ENCODE data around the gene C11orf54.
A peak's percentile ranks its signal among the peaks of the same experiment; 100 is the strongest.
"Not testable (repeated sequence)": the region's sequence is repeated elsewhere in the genome, so short reads cannot be mapped to it uniquely, and the experiment has no call there.

Gene C11orf54

DNA sequence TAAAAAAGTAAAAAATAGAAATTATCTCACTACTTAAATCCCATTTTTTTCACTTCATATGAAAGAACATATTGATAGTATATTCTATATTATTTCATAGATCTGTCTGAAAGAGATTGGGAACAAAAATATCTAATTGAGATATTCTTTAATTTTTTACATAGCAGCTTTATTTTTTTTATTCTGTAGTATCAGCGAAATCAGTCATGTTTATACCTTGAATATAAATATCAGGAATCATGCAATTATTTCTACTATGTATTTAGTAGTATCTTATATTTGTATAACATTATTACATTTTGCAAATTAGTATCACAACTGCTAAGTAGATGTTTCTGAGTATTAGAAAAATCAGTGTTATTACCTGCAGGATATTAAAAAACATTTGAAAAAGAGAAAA, 20.4 kb downstream of the C11orf54 start:
- H3K4me3 ChIP-seq (ENCODE audit: low read depth, low read length): no peak overlapping the region

DNA sequence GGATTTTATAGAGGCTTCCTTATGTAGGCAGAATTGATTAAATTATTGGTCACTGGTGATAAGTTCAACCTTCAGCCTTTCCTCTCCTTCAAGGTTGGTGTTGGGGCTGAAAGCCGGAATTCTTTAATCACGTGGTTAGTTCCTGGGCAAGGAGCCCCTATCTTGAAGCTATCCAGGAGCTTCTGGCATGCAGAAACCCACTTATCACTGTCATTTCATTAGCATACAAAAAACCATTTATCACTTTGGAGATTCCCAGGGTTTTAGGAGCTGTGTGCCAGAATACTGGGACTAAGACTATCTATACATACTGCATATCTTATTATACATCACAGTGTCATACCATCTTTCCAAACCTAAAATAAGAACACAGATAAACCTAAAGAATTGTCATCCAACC, 24.1 kb downstream of the C11orf54 start:
- no peak overlapping the region for H3K4me3 ChIP-seq (ENCODE audit: low read depth, low read length)

DNA sequence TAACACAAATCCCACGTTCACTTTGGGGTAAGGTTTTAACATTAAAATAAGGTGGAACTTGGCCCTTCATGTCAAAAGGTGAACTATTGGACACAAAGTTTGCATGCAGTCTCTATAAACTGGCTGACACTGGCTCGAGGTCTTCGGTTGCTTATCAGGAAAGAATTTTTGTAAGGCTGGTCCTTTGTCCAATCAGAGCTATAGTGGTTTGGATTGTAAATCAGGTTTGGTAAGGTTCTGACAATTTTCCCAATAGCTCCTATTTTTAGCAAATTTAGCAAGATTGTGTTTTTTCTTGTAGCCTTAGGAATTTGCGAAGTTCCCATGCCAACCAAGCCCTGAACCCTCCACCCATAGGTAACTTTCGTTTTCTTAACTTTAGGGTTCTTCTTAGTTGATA, 25.0 kb downstream of the C11orf54 start:
- no peak overlapping the region for H3K4me3 ChIP-seq (ENCODE audit: low read depth, low read length)

DNA sequence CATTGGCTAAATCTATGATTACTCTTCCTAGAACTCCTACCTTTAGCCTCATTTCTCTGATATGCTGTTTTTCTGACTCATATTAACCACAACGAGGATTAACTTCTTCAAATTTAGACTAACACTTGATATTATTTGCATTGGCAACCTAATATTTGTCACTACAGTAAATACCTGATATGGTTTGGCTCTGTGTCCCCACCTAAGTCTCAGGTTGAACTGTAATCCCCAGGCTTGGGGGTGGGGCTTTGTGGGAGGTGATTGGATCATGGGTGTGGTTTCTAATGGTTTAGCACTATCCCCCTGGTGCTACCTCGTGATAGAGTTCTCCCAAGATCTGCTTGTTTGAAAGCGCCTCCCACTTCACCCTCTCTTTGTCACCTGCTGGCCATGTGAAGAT, 25.5 kb downstream of the C11orf54 start:
- H3K4me3 ChIP-seq (ENCODE audit: low read depth, low read length): no peak overlapping the region

DNA sequence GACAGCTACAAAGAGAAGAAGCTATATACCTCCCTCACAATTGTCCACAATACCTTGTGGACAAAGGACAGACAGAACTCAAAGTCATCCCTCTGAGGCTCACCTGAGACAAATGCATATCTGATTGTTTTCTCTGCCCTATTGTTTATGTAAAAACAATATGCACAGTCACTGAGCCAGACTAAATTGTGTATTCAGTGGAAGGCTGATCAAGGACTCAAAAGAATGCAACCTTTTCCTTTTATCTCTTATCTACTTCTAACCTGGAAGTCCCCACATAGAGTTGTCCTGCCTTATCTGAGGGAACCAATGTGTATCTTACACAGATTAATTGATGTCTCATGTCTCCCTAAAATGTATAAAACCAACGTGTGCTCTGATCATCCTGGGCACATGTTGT, 28.7 kb downstream of the C11orf54 start:
- H3K4me3 ChIP-seq (ENCODE audit: low read depth, low read length): no peak overlapping the region

DNA sequence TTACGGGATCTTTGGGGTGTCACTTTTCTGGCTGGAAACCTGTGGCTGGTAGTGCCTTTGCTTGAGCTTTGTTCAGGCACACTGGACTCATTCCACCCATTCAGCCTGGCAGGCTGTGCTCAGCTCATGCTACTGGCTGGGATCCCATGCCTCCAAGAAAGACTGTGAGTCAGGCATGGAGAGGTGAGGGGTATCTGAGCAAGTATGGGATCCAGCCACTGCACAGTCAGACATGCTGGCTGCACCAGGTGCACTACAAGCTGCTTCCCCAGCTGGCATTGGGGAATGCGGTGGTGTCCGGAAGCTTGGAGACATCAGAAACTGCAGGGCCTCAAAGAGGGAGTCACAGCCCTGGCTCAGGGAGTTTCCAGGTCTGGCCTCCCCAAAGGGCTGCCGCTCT, 30.7 kb downstream of the C11orf54 start:
- H3K4me3 ChIP-seq (ENCODE audit: low read depth, low read length): no peak overlapping the region

DNA sequence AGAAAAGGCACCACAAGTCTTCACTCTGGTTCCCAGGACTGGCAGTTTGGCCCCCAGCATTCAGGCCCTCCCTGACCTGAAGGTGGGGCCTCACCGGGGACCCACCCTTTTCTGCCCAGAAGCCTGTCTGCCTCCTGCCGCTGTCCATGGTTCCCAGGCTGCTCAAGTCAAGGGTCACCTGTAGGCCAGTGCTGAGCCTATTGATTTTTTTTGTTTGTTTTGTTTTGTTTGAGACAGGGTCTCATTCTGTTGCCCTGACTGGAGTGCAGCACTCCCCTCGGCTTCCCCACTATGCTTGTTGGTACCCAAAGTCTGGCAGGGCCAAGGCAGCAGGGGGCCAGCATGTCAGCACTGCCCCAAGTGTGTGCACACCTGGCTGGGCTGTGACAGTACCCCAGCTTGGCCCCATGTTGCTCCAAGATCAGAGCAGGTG, 31.6 kb downstream of the C11orf54 start:
- H3K4me3 ChIP-seq (ENCODE audit: low read depth, low read length): no peak overlapping the region

DNA sequence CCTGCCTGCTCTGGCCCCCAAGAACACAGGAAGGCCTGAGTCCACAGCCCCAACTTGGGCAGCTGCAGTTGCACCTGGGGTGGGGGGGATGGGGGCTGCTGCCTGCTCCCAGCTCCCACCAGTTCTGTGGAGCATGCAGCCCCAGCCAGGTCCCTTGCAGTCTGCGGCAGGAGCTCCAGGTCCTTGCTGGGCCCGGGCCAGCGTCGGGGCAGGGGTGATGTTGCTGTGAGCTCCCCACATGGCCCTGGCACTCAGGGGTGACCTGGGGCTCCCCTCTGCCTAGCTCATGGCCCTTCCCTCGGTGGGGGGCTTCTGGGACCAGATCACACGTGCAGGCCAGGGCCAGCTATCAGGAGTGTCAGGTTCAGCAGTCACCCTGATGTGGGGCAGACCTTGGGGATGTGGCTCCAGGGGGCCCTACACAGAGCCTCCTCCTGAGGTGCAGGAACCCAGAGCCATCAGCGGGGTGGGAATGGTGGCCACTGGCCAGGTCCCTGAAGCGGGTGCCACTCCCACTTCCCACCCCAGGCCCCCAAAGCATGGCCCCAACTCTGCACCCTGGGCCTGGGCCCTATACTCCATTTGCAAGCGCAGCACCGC, 32.2 kb downstream of the C11orf54 start:
- no peak overlapping the region for H3K4me3 ChIP-seq (ENCODE audit: low read depth, low read length)

DNA sequence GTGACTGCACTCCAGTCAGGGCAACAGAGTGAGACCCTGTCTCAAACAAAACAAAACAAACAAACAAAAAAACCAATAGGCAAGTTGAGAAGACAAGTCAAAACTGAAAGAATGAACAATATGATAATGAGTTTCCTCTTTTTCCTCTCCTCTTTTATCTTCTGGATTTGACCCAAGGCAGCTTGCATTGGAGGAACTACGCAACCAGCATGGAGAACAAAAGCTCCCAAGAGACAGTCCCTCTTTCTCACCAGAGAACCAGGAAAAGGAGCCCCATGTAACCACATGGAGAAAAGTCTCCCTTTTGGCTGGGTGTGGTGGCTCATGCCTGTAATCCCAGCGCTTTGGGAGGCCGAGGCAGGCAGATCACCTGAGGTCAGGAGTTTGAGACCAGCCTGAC, 33.1 kb downstream of the C11orf54 start:
- H3K4me3 ChIP-seq (ENCODE audit: low read depth, low read length): not testable (repeated sequence)

DNA sequence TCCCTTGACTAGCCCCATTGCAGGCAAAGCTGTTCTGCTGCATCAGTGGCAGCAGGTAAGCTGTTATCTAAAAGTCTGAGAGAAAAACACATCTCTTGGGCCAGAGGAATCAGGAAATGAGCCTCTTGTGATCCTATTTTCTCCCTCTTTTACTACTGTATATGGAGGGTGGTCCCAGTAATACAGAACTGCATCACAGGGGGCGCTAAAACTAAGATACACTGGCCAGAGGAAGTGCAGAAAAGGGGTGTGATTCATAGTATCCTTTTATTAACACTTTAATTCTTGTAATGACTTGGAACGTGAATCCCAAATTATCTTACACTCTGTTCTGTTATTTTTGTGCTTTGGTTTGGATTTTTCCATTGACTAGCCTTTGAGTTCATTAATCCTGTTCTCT, 33.8 kb downstream of the C11orf54 start:
- H3K4me3 ChIP-seq (ENCODE audit: low read depth, low read length): no peak overlapping the region

DNA sequence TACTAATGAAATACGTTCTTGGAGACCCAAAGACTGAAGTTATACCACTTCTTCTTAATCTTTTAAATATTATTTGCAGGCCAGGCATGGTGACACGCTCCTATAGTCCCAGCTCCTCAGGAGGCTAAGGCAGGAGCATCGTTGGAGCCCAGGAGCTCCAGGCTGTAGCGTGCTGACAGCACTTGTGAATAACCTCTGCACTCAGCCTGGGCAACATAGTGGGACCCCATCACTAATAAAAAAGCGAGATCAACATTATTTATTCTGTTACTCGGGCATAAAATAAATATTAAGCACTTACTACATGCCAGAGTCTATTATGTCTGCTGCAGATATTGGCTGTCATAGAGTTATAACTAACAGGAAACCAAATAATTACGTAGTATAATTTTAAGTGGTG, 41.9 kb downstream of the C11orf54 start:
- H3K4me3 ChIP-seq (ENCODE audit: low read depth, low read length): peak overlapping the region; percentile 98

DNA sequence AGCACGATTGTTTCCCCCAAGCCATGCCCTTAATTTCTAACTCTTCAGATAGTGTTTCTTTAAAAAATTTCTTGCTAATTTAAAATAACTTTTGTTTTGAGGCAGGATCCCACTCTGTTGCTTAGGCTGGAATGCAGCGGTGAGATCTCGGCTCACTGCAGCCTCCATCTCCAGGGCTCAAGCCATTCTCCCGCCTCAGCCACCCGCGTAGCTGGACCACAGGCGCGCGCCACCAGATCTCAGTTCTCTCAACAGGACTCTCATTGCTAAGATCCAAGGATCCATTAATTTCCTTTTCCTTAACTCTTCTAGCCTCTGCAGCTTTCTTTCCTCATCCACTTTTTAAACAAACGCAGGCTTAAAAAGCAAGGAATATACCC, 42.3 kb downstream of the C11orf54 start:
- peak overlapping the region; percentile 98 for H3K4me3 ChIP-seq (ENCODE audit: low read depth, low read length)

DNA sequence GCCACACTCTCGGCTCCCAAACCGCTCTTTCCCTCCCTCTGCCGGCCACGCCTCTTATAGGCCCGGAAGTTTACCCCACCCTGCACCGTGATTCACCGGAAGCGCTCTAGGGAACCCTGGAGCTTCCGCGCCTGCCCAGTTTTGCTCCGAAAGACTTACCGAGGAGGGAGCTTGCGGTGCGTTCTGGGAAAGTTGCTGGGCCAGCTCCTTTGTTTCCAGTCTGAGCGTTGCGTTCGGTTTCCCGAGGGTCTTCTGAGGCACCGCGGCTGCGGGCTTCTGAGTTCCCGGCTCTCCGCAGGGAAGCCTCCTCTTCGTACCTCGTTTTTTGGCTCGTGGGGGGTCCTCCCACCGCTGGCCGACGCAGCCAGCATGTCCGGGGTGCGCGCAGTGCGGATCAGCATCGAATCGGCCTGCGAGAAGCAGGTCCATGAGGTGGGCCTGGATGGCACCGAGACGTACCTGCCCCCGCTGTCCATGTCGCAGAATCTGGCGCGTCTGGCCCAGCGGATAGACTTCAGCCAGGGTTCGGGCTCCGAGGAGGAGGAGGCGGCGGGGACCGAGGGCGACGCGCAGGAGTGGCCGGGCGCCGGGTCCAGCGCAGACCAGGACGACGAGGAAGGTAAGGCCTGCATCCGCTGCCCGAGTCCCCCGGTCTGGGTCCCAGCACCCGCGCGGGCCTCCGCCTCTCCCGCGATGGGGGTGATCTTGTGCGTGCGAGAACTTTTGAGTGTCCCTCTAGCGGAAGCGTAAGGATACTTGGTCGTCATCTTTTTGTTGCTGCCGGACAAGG, 42.9 kb downstream of the C11orf54 start, which contains the start of gene MED17:
Gene MED17, plus strand, starts transcription at position 138 of the 790 bp plus-strand sequence. Its CDS starts 232 bp downstream, at position 370.
- H3K4me3 ChIP-seq (ENCODE audit: low read depth, low read length): peak within 1 kb of the TSS; percentile 98

DNA sequence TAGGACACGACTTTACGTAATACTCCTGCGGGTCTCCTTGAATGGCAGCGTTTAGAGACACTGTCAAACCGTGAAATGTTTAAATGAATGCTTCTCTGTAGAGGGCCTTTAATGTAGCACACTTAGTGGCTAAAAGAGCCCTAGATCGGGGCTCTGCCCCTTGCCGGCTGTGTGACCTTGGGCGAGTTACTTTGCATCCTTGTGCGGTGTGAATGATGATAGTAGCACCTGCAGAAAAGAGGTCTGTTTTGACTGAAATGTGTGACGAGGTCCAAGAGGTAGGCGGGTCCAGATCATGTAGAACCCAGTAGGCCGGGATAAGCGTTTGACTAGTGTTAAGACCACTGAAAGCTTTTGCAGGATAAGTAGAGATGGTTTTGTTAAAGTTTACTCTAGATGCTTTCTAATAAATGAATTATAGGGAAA, 43.5 kb downstream of the C11orf54 start:
- H3K4me3 ChIP-seq (ENCODE audit: low read depth, low read length): peak overlapping the region; percentile 98

DNA sequence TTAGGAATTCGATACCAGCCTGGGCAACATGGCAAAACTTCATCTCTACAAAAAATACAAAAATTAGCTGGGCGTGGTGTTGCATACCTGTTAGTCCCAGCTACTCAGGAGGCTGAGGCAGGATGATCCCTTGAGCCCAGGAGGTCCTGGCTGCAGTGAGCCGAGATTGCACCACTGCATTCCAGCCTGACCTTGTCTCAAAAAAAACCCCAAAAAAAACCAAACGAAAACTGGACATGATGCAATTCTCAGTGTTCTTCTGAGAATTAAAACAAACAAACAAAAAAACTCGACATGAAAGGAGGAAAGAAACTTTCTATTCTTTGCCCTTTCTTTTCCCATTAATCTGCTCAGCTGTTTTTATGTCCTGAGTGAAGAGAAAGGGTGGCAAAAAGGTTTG, 50.0 kb downstream of the C11orf54 start:
- no peak overlapping the region for H3K4me3 ChIP-seq (ENCODE audit: low read depth, low read length)

DNA sequence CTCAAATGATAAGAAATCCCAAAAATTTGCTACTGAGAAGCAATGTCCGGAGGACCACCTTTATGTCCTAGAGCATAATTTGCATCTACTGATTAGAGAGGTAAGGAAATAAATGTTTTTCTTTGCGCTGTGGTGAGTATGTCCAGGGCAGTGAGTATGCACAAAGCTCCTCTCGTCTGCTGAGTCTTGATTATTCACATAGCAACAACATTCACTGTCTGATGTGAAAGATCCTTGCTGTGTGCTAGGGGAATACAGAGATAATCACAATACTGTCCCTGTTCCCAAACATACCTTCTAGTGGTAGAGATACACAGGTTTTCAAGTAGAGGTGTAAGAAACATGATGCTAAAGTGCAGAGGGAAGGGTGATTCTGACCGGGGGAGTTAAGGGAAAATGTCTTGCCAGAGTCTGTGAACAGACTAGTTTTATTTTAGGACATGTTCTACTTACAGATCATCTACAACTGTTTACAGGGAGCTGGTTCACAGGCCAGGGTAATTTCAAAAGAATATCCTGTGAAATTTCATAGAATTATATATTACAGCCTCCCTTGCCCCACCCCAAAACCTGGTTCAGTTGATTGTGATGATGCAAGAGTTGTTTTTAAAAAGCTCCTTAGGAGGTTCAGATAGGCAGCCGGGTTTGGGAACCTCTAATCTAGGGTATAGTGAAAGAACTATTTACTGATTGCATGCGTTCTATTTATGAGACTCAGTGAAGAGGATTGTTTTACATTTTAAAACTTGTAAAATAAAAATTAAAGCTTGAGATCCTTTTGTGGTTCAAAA, 55.2 kb downstream of the C11orf54 start:
- no peak overlapping the region for H3K4me3 ChIP-seq (ENCODE audit: low read depth, low read length)

DNA sequence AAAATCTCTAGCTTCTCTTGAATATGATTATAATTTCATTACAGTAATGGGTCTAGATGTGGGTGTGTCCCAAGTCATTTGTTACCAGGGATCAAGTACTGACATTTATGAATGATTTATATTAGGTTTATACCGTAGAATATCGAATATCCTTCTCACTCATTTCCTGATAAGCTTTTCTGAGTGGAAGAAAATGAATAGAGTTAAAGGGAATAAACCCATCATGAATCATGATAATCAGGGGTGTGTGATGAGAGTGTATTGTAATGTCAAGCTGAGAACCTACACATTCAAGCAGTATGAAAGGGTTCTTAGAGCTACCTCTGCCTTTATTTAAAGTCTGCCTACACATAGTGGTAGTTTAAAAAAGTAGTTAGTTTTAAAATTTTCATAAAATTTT, 59.9 kb downstream of the C11orf54 start:
- H3K4me3 ChIP-seq (ENCODE audit: low read depth, low read length): no peak overlapping the region

DNA sequence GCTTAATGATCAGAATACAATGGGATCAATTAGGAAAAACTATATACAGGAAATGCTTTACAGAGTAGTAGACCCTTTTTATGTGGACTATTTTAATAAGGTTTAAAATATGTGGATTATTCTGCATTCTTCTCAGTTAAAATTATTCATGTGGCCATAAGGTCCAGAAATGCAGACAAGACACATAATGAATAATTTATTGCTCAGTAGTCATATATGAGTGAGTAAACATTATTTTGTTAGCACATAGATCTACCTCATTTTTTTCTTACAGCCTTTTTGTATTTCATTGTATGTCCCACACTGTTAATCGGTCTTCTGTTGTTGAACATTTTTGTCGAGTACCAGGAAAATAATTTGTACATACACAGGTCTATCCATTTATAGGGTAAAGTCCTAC, 63.4 kb downstream of the C11orf54 start:
- H3K4me3 ChIP-seq (ENCODE audit: low read depth, low read length): no peak overlapping the region

DNA sequence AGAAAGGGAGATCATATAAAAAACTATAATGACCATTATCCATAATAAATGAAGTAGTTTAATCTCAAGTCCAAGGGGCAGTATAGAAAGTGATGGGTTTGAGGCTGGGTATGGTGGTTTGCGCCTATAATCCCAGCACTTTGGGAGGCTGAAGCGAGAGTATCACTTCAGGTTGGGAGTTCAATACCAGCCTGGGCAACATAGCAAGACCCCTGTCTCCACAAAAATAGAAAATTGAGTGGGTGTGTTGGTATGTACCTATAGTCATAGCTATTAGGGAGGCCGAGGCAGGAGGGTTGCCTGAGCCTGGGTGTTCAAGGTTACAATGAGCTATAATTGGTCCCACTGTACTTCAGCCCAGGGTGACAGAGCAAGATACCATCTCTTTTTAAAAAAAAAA, 66.5 kb downstream of the C11orf54 start:
- H3K4me3 ChIP-seq (ENCODE audit: low read depth, low read length): no peak overlapping the region

DNA sequence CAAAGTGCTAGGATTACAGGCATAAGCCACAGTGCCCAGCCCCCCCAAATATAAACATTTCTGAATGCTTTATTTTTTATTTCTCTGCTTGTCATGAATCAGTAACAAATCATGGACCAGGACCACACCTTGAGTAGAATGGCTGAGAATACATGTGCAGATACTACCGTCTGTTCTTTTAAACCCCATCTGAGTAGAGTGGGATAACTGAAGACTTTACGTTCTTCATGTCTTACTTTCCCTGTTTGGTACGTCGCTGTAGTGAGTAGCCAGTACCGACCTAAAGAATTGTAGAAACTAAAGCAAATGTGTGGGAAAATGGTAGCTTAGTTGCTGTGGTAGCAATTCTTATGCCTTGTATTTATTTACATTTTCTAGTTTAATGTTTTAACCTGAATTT, 72.5 kb downstream of the C11orf54 start:
- H3K4me3 ChIP-seq (ENCODE audit: low read depth, low read length): no peak overlapping the region

Data from iPS-11a (cell line).